PC-9 (cell line): ENCODE data around the gene CKAP2L. TPM values are rescaled to one million over a fixed set of nuclear protein-coding genes. Genes with fewer than 3 reads are reported as not detected.
"Not testable (repeated sequence)": the region's sequence is repeated elsewhere in the genome, so short reads cannot be mapped to it uniquely, and the experiment has no call there.

ENCODE experiments used
- BruUV-seq: library from RNA; stranded (reverse); fragments of 400-500 nt; replicated peaks from 2 replicates; lab custom pipeline; 2021; lab: Mats Ljungman, UMichigan
- CTCF ChIA-PET: fragments of 300-600 bp; sonication (Branson Sonifier 250); formaldehyde crosslinking; loops from one replicate; lab custom pipeline; 2022; ENCODE audit warnings: antibody characterized with exemption; lab: Charles Lee
- POLR2A ChIA-PET: fragments of 300-600 bp; sonication (Branson Sonifier 250); formaldehyde crosslinking; loops from one replicate; lab custom pipeline; 2022; ENCODE audit warnings: antibody characterized with exemption; ENCODE audit not compliant: unreplicated experiment; lab: Charles Lee
- DNase-seq, 2 experiments: peaks; one replicate each; pipeline versions ENCODE4 v3.0.0 to v3.0.0-alpha.2; 2015 to 2022; ENCODE audit warnings: mixed read lengths in 1 of 2
- H2AFZ ChIP-seq: fragments of 200-600 bp; sonication (generic); 2 replicates; pipeline ENCODE4 v1.8.1; 2017; ENCODE audit warnings: antibody characterized with exemption
- H3F3A ChIP-seq: fragments of 200-600 bp; sonication (generic); 2 replicates; pipeline ENCODE4 v1.8.1; 2017; ENCODE audit warnings: antibody characterized with exemption, mild to moderate bottlenecking, low read depth; ENCODE audit not compliant: insufficient read depth
- H3K27ac ChIP-seq: fragments of 200-600 bp; sonication (generic); 2 replicates; pipeline ENCODE4 v1.6.1; 2016; ENCODE audit warnings: mixed run types
- H3K27me3 ChIP-seq: fragments of 200-600 bp; sonication (generic); 2 replicates; pipeline ENCODE4 v1.6.1; 2016; ENCODE audit warnings: low read depth, mixed run types; ENCODE audit not compliant: insufficient read depth
- H3K36me3 ChIP-seq: fragments of 200-600 bp; sonication (generic); 2 replicates; pipeline ENCODE4 v1.6.1; 2016; ENCODE audit warnings: low read depth, mixed run types
- H3K4me1 ChIP-seq: fragments of 200-600 bp; sonication (generic); replicated peaks from 2 replicates; pipeline ENCODE4 v1.6.1; 2016; ENCODE audit warnings: mixed run types; ENCODE audit not compliant: insufficient read depth
- H3K4me2 ChIP-seq: fragments of 200-600 bp; sonication (generic); 2 replicates; pipeline ENCODE4 v1.6.1; 2017; ENCODE audit warnings: mixed run types
- H3K4me3 ChIP-seq: fragments of 200-600 bp; sonication (generic); 2 replicates; pipeline ENCODE4 v1.6.1; 2016; ENCODE audit warnings: mixed run types
- H3K79me2 ChIP-seq: fragments of 200-600 bp; sonication (generic); 2 replicates; pipeline ENCODE4 v1.6.1; 2017; ENCODE audit warnings: low read depth, mixed run types
- H3K9me2 ChIP-seq: fragments of 200-600 bp; sonication (generic); 2 replicates; pipeline ENCODE4 v1.8.1; 2017; ENCODE audit warnings: mild to moderate bottlenecking; ENCODE audit not compliant: insufficient read depth
- H3K9me3 ChIP-seq: fragments of 200-600 bp; sonication (generic); 2 replicates; pipeline ENCODE4 v1.8.1; 2016; ENCODE audit warnings: low read depth; ENCODE audit not compliant: insufficient read depth
- H4K20me1 ChIP-seq: fragments of 200-600 bp; sonication (generic); 2 replicates; pipeline ENCODE4 v1.8.1; 2017; ENCODE audit not compliant: insufficient read depth
- EZH2 ChIP-seq: fragments of 200-600 bp; sonication (generic); IDR thresholded peaks from 2 replicates; pipeline ENCODE4 v1.8.0; 2017; ENCODE audit warnings: antibody characterized with exemption, low read depth
- intact Hi-C: fragments of 100-400 bp; cut with micrococcal nuclease; formaldehyde crosslinking; loops from one replicate; pipeline ENCODE4 v1.10.0; 2022; ENCODE audit not compliant: unreplicated experiment
- total RNA-seq: library from RNA; stranded (reverse); gene quantifications from 2 replicates; pipeline ENCODE4 v1.2.3, GENCODE V29; 2021
- TF ChIP-seq, protein P1 (sequence below): fragments of 200-600 bp; sonication (generic); conservative IDR thresholded peaks from 2 replicates; pipeline ENCODE4 v1.6.1; 2017; ENCODE audit warnings: mixed run types, antibody characterized with exemption, mild to moderate bottlenecking, moderate library complexity

CKAP2L gene
- total RNA-seq, 1 experiment from 2014 or later = 28.7 TPM

DNA sequence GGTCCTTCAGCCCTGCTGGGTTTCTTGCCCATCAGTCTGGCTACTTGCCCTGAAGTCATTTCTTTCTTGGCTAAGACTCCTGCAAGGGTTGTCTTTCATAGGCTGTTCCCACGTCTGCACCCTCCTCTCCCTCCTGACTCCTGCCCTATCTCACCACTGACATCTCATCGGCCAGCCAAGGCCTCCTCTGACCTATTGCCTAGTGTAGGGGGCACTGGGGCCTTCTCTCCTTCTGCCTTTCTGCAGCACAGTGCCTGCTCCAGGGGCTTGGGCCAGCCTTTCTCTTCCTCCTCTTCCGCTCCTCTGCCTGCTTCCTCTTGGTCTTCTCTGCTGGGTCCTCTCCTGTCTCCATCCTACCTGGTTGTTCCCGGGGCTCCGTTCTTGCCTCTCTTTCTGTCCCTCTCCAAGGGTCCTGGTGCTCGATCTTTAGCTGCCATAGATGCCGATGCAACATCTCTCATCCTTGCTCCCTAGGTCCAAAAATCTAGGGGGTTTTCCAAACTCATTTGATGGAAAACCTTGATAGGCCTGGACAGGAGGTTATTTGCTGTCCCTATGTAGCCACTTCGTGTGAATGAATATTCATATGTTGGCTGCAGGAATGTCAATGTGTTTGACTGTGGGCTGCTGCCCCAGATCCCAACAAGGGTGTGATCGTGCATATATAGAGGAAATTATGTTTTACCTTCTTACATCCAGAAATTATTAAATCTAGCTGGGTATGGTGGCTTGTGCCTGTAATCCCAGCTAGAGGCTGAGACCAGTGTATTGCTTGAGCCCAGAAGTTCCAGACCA is 53.3 kb downstream of the CKAP2L start:
- Histone ChIP-seq H3K9me3 (no peaks in the 10 kb centered on the region), H4K20me1 (no peaks in the 10 kb centered on the region), H2AFZ (no peak overlapping the region), H3K36me3 (no peaks in the 10 kb centered on the region), H3K4me3 (no peak overlapping the region), H3K79me2 (no peaks in the 10 kb centered on the region), H3K4me1 (peaks cover 19% of the 10 kb centered on the region), H3K27ac (no peak overlapping the region), H3K27me3 (no peaks in the 10 kb centered on the region), H3K4me2 (no peak overlapping the region), H3K9me2 (no peaks in the 10 kb centered on the region), H3F3A (0 out of 2 replicates have a peak, but pooled peaks cover 4% of the 10 kb centered on the region)
- DNase-seq = no peak
- POLR2A ChIA-PET = no interaction called here
- intact Hi-C loops = no loop called here
- CTCF ChIA-PET = no interaction called here
- BruUV-seq = no TSS peak
- TF ChIP-seq, protein P1, sequence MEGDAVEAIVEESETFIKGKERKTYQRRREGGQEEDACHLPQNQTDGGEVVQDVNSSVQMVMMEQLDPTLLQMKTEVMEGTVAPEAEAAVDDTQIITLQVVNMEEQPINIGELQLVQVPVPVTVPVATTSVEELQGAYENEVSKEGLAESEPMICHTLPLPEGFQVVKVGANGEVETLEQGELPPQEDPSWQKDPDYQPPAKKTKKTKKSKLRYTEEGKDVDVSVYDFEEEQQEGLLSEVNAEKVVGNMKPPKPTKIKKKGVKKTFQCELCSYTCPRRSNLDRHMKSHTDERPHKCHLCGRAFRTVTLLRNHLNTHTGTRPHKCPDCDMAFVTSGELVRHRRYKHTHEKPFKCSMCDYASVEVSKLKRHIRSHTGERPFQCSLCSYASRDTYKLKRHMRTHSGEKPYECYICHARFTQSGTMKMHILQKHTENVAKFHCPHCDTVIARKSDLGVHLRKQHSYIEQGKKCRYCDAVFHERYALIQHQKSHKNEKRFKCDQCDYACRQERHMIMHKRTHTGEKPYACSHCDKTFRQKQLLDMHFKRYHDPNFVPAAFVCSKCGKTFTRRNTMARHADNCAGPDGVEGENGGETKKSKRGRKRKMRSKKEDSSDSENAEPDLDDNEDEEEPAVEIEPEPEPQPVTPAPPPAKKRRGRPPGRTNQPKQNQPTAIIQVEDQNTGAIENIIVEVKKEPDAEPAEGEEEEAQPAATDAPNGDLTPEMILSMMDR = no peak
- TF ChIP-seq EZH2 = no peak

DNA sequence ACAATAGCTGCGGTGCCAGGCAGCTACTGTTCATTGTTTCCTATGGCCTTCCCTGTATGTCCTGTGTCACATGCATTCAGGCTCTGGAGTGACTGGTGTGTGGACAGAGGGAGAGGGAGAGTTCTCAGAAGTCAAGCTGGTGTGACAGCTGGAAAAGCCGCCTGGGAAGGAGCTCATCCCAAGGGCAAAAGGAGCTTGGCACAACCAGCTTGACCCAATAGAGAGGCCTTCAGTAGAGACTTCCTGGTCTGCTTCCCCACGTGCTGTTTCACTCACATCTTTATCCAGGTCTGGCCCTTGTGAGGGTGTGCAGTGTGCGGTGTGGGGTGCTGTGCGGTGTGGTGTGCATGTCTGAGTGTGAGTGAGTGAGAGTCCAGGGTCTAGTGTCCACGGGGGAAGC is 54.7 kb downstream of the CKAP2L start:
- no peaks in the 10 kb centered on the region for H3K36me3 ChIP-seq
- no peaks in the 10 kb centered on the region for H3K9me3 ChIP-seq
- H3K9me2 ChIP-seq = no peaks in the 10 kb centered on the region
- no peaks in the 10 kb centered on the region for H4K20me1 ChIP-seq
- no peak overlapping the region for H3K4me3 ChIP-seq
- H3K27ac ChIP-seq = no peak overlapping the region
- TF ChIP-seq EZH2 = no peak
- TF ChIP-seq, protein P1 = no peak
- BruUV-seq = no TSS peak
- H3K79me2 ChIP-seq = no peaks in the 10 kb centered on the region
- CTCF ChIA-PET = no interaction called here
- no peak overlapping the region for H2AFZ ChIP-seq
- no peaks in the 10 kb centered on the region for H3K27me3 ChIP-seq
- H3F3A ChIP-seq = 0 out of 2 replicates have a peak, but pooled peaks cover 4% of the 10 kb centered on the region
- POLR2A ChIA-PET = interaction anchor here (0.6 kb wide), 1 partner anchor 169 kb away, joined by 3 read pairs; no protein-coding TSS in a partner anchor
- no peak overlapping the region for H3K4me2 ChIP-seq
- H3K4me1 ChIP-seq = peaks cover 11% of the 10 kb centered on the region
- DNase-seq = no peak
- intact Hi-C loops = no loop called here

DNA sequence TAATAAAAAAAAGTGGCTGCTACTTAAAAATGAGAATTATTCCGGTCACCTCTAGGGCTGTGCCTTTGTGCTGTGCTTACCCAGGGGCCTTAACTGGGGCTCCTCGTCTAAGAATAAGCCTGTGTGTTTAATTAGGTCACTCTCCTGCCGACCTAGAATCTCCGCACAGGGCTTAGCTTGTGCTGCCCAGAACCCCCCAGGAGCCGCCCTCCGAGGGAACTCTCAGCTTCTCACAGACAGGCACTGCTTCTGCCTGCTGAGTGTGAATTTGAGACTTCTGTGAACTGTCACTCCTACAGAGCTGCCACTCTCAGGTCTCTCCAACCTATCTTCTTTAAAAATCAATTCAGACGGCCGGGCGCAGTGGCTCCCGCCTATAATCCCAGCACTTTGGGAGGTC is 55.4 kb downstream of the CKAP2L start:
- H4K20me1 ChIP-seq = no peaks in the 10 kb centered on the region
- H3K79me2 ChIP-seq = no peaks in the 10 kb centered on the region
- no peak for DNase-seq
- BruUV-seq = no TSS peak
- no peaks in the 10 kb centered on the region for H3K9me3 ChIP-seq
- intact Hi-C loops = no loop called here
- H3K4me2 ChIP-seq = no peak overlapping the region
- TF ChIP-seq, protein P1 = no peak
- no peak for TF ChIP-seq EZH2
- H3K27ac ChIP-seq = no peak overlapping the region
- H3K4me3 ChIP-seq = no peak overlapping the region
- 0 out of 2 replicates have a peak, but pooled peaks cover 4% of the 10 kb centered on the region for H3F3A ChIP-seq
- H3K27me3 ChIP-seq = no peaks in the 10 kb centered on the region
- H3K9me2 ChIP-seq = no peaks in the 10 kb centered on the region
- H3K36me3 ChIP-seq = no peaks in the 10 kb centered on the region
- CTCF ChIA-PET = no interaction called here
- POLR2A ChIA-PET = no interaction called here
- no peak overlapping the region for H2AFZ ChIP-seq
- H3K4me1 ChIP-seq = peaks cover 10% of the 10 kb centered on the region

DNA sequence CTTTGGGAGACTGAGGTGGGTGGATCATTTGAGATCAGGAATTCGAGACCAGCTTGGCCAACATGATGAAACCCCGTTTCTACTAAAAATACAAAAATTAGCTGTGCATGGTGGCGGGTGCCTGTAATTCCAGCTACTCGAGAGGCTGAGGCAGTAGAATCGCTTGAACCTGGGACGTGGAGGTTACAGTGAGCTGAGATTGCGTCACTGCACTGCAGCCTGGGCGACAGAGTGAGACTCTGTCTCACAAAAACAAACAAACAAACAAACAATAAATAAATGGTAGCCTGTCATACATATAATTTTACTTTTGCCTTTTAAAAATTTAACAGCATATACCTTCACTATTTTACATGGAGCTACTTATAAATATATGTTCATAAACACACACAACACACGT is 57.5 kb downstream of the CKAP2L start:
- CTCF ChIA-PET, DNase-seq, H3K9me3 ChIP-seq, H3K79me2 ChIP-seq, BruUV-seq, POLR2A ChIA-PET, H3K27ac ChIP-seq, H3K4me3 ChIP-seq, H3K36me3 ChIP-seq, intact Hi-C loops, H2AFZ ChIP-seq, H3K9me2 ChIP-seq, H3K27me3 ChIP-seq, H3F3A ChIP-seq, H4K20me1 ChIP-seq: not testable (repeated sequence)
- peaks cover 10% of the 10 kb centered on the region for H3K4me1 ChIP-seq
- 0 out of 2 replicates have a peak overlapping the region, but pooled peaks have one; percentile 15 for H3K4me2 ChIP-seq
